ENCODE data around the gene R3HDM4. TPM values are rescaled to one million over a fixed set of nuclear protein-coding genes. Genes with fewer than 3 reads are reported as not detected.

R3HDM4 gene
- total and polyA plus RNA-seq, 11 donors: 17.1 to 47.1 (median 24.2) TPM

DNA sequence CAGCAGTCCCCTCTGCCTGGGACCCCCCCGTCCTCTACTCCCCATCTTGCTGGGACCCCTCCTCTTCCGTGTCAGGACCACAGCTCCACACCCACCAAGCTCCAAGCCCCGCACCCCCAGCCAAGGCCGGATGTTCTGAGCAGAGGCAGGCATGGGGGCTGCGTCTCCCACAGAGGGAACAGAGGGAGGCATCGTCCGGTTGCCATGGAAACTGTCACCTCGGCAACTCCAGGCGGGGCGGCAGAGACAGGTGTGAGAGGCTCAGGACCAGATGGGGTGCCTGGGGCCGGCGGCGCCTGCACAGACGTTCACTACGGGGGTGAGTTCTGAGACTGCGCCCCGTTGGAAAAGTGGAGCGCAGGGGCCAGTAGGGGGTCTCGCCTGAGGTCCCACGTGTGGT is 14.4 kb downstream of the R3HDM4 start:
- H3K27me3 ChIP-seq: no peaks in the 10 kb centered on the region
- peaks cover 0 to 42% (median 14%) of the 10 kb centered on the region in 9 donors for H3K36me3 ChIP-seq
- H3K4me3 ChIP-seq: no peak overlapping the region
- H3K27ac ChIP-seq: no peak overlapping the region
- H3K4me1 ChIP-seq: peaks cover 0 to 5% (median under 1%) of the 10 kb centered on the region in 12 donors
- H3K9me3 ChIP-seq: no peaks in the 10 kb centered on the region
- intact Hi-C loops (cut with DNase I): no loop called here
- DNase-seq (no peak), ATAC-seq (no peak)
- 74 to 88% (median 86%) methylated on average over 13 to 20 of the region's 20 CpGs for WGBS, 4 donors
- no peak for TF ChIP-seq POLR2A (IDR thresholded peaks at IDR 0.05)
- TF ChIP-seq, protein P1, sequence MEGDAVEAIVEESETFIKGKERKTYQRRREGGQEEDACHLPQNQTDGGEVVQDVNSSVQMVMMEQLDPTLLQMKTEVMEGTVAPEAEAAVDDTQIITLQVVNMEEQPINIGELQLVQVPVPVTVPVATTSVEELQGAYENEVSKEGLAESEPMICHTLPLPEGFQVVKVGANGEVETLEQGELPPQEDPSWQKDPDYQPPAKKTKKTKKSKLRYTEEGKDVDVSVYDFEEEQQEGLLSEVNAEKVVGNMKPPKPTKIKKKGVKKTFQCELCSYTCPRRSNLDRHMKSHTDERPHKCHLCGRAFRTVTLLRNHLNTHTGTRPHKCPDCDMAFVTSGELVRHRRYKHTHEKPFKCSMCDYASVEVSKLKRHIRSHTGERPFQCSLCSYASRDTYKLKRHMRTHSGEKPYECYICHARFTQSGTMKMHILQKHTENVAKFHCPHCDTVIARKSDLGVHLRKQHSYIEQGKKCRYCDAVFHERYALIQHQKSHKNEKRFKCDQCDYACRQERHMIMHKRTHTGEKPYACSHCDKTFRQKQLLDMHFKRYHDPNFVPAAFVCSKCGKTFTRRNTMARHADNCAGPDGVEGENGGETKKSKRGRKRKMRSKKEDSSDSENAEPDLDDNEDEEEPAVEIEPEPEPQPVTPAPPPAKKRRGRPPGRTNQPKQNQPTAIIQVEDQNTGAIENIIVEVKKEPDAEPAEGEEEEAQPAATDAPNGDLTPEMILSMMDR (IDR thresholded peaks at IDR 0.05): no peak

DNA sequence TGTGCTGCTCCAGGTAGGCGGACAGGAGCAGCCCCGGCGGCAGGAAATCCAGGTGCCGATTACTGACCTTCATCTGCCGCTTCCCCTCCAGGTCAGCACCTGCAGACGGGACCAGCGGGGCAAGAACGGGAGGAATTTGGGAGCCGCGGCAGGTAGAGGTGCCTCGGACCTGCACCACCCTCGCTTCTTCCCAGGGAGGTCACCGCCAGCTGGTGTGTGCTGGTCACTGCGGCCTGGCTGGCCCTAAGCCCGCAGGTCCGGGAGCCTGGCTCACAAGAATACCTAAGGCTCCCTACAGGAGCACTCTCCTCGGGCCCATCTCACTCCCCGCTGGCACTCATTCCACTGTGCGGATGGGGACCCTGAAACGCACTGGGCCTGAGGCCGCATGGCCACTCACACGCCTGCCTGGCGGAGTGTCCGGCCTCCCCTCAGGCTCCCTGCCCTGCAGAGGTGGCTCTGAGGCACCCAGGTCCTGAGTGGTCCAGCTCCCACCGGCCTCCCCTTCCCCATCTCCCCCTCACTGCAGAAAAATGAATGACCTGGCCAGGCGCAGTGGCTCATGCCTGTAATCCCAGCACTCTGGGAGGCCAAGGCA is 15.5 kb downstream of the R3HDM4 start:
- DNase-seq (no peak), ATAC-seq (no peak)
- Histone ChIP-seq H3K27ac (no peak overlapping the region), H3K4me1 (peaks cover 0 to 7% (median 2%) of the 10 kb centered on the region in 12 donors), H3K9me3 (no peaks in the 10 kb centered on the region), H3K27me3 (no peaks in the 10 kb centered on the region), H3K4me3 (no peak overlapping the region), H3K36me3 (peaks cover 0 to 40% (median 14%) of the 10 kb centered on the region in 9 donors)
- TF ChIP-seq, protein P1 (IDR thresholded peaks at IDR 0.05): no peak
- TF ChIP-seq POLR2A (IDR thresholded peaks at IDR 0.05): no peak
- 90 to 92% (median 92%) methylated on average over 16 to 26 of the region's 26 CpGs for WGBS, 4 donors
- intact Hi-C loops (cut with DNase I): no loop called here

DNA sequence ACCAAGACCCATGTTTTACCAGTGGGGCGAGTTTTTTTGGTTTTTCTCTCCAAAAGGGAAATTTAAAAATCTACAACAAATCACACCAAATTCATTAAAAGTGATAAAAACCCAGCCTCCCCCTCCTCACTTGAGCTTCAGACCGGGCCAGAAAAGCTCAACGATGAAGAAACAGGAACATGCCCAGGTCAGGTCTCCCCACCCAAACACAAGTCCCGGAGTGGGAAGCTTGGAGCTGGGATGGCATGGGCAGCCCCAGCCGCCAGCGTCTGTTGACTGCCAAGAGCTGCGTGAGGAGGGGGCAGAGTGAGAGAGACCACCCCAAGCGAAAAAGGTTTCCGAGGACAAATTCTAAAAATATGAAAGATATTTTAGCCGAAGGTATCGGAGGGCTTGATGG is 16.0 kb downstream of the R3HDM4 start:
- Histone ChIP-seq H3K4me3 (no peak overlapping the region), H3K27ac (no peak overlapping the region), H3K4me1 (peaks cover 0 to 11% (median 4%) of the 10 kb centered on the region in 12 donors), H3K27me3 (no peaks in the 10 kb centered on the region), H3K36me3 (peaks cover 0 to 35% (median 14%) of the 10 kb centered on the region in 9 donors), H3K9me3 (no peaks in the 10 kb centered on the region)
- ATAC-seq (no peak), DNase-seq (no peak)
- intact Hi-C loops (cut with DNase I): no loop called here
- no peak for TF ChIP-seq POLR2A (IDR thresholded peaks at IDR 0.05)
- TF ChIP-seq, protein P1 (IDR thresholded peaks at IDR 0.05): no peak
- 91 to 94% (median 93%) methylated on average over 11 of the region's 11 CpGs for WGBS, 4 donors

DNA sequence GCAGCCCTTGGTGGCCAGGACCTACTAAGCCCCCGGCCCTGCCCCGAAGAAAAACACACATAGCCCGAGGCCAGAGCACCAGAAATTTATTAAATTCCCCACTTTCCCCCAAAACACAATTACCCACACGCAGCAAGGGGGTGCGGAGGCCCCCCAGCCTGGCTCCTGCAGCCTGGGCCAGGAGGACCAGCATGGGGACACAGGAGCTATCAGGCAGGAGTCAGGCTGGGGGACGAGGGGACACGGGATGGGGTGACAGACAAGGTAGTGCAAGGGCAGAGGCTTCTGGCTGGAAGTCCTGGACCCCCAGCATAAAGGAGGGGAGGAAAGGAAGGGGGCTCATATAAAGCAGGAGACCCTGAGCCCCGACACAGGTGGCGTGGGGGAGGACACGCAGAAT is 16.6 kb downstream of the R3HDM4 start:
- Histone ChIP-seq H3K4me3 (no peak overlapping the region), H3K27ac (no peak overlapping the region), H3K4me1 (peaks cover 0 to 16% (median 5%) of the 10 kb centered on the region in 12 donors), H3K27me3 (no peaks in the 10 kb centered on the region), H3K36me3 (peaks cover 0 to 29% (median 13%) of the 10 kb centered on the region in 9 donors), H3K9me3 (no peaks in the 10 kb centered on the region)
- intact Hi-C loops (cut with DNase I): no loop called here
- TF ChIP-seq, protein P1 (IDR thresholded peaks at IDR 0.05): no peak
- TF ChIP-seq POLR2A (IDR thresholded peaks at IDR 0.05): no peak
- DNase-seq (no peak), ATAC-seq (no peak)
- 83 to 98% (median 97%) methylated on average over 8 to 10 of the region's 10 CpGs for WGBS, 4 donors

Measured in heart left ventricle (tissue), 16 donors.